Measurements from ENCODE around the gene HTRA1. TPM values are rescaled to one million over a fixed set of nuclear protein-coding genes. Genes with fewer than 3 reads are reported as not detected.

The HTRA1 gene
- polyA plus RNA-seq, 1 donor from 2014 or later: 1.4 TPM

DNA sequence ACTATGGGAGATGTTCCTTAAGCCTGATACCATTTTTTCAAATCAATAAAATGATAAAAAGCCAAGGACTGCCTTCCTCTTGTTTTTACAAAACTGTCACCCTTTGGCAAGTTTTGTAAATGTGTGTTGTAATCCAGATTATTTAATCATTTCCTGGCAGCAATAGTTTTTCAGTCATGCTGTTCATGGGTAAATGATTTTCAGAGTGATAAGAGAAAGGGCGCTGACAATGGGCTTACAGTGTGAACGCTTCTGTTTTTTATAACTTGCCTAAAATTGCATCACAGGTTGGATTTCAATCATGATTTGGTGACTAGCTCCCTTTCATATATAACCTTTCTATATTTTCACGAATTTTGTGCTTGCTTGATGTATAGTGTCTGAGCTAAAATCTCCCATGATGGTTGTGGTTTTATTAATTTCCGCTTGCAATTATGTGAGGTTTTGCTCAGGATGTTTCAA is 80.2 kb downstream of the HTRA1 start:
- H2AFZ ChIP-seq (ENCODE audit: low read depth, low read length): no peak overlapping the region
- H3K4me2 ChIP-seq (ENCODE audit: low read length): no peak overlapping the region
- no peaks in the 10 kb centered on the region for H3F3A ChIP-seq (ENCODE audit: insufficient read depth, low read length, poor library complexity, severe bottlenecking)
- no peak overlapping the region for H3K27ac ChIP-seq (ENCODE audit: low read length)
- no peaks in the 10 kb centered on the region for H3K9me2 ChIP-seq (ENCODE audit: insufficient read depth, low read length)
- no peak overlapping the region for H3K9ac ChIP-seq (ENCODE audit: low read length)
- H3K9me3 ChIP-seq (ENCODE audit: low read length): no peaks in the 10 kb centered on the region
- TF ChIP-seq TAF1 (IDR thresholded peaks at IDR 0.05; ENCODE audit: low read depth): no peak
- no peak overlapping the region for H3K4me3 ChIP-seq (ENCODE audit: low read length)
- no peaks in the 10 kb centered on the region for H4K20me1 ChIP-seq (ENCODE audit: insufficient read depth)
- H3K36me3 ChIP-seq (ENCODE audit: insufficient read depth, low read length): no peaks in the 10 kb centered on the region
- H3K27me3 ChIP-seq (ENCODE audit: insufficient read depth, low read depth, low read length): no peaks in the 10 kb centered on the region
- no peaks in the 10 kb centered on the region for H3K79me2 ChIP-seq (replicated peaks; ENCODE audit: insufficient read depth, low read length)

DNA sequence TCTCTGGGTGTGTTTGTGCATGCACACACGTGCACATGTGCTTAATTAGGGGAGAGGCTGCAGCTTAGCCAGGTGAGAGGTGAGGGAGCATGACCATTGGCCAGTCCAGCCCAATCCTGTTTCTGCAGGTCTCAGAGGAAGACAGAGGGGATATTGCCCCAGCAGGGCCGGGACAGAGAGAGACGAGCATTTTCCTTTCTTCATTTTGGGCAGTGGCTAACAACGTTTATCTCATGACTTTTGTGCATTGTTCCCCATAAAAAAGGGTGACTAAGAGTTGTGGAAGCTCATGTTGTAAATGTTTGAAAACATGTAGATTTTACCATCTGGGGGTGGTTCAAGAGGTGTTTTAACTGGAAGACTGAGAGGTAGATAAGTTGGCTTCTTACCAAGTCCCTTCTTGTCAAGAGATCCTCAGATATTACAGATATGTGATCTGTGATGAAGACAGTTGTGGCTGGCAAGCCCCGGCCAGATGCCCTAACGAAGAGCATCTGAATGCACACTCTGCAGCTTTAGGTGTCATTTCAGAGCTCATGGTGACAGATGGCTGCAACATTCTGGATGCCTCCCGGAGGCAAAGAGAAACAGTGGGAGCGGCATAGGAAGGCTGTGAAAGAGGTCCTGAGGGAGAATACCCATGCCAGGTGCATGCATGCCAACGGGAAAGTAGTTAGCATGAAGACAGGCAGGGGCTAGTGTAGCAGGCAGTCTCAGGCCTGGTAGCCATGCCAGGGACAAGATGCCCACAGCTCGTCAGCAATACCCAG is 82.5 kb downstream of the HTRA1 start:
- Histone ChIP-seq H3K36me3 (ENCODE audit: insufficient read depth, low read length) (no peaks in the 10 kb centered on the region), H3K9ac (ENCODE audit: low read length) (no peak overlapping the region), H3K27me3 (ENCODE audit: insufficient read depth, low read depth, low read length) (no peaks in the 10 kb centered on the region), H3K27ac (ENCODE audit: low read length) (no peak overlapping the region), H3F3A (ENCODE audit: insufficient read depth, low read length, poor library complexity, severe bottlenecking) (no peaks in the 10 kb centered on the region), H3K9me2 (ENCODE audit: insufficient read depth, low read length) (no peaks in the 10 kb centered on the region), H3K9me3 (ENCODE audit: low read length) (no peaks in the 10 kb centered on the region), H3K79me2 (replicated peaks; ENCODE audit: insufficient read depth, low read length) (no peaks in the 10 kb centered on the region), H3K4me2 (ENCODE audit: low read length) (no peak overlapping the region), H4K20me1 (ENCODE audit: insufficient read depth) (no peaks in the 10 kb centered on the region), H3K4me3 (ENCODE audit: low read length) (no peak overlapping the region), H2AFZ (ENCODE audit: low read depth, low read length) (no peak overlapping the region)
- TF ChIP-seq TAF1 (IDR thresholded peaks at IDR 0.05; ENCODE audit: low read depth) (no peak), POLR2AphosphoS5 (IDR thresholded peaks at IDR 0.05) (no peak), EZH2 (IDR thresholded peaks at IDR 0.05; ENCODE audit: borderline replicate concordance, insufficient read depth, low read length, poor library complexity, severe bottlenecking) (no peak), EP300 (conservative IDR thresholded peaks at IDR 0.05; ENCODE audit: poor library complexity, severe bottlenecking) (no peak), SMC3 (conservative IDR thresholded peaks at IDR 0.05; ENCODE audit: poor library complexity) (no peak), MXI1 (conservative IDR thresholded peaks at IDR 0.05; ENCODE audit: poor library complexity, severe bottlenecking) (no peak), RAD21 (conservative IDR thresholded peaks at IDR 0.05) (no peak)
- TF ChIP-seq, protein P1, sequence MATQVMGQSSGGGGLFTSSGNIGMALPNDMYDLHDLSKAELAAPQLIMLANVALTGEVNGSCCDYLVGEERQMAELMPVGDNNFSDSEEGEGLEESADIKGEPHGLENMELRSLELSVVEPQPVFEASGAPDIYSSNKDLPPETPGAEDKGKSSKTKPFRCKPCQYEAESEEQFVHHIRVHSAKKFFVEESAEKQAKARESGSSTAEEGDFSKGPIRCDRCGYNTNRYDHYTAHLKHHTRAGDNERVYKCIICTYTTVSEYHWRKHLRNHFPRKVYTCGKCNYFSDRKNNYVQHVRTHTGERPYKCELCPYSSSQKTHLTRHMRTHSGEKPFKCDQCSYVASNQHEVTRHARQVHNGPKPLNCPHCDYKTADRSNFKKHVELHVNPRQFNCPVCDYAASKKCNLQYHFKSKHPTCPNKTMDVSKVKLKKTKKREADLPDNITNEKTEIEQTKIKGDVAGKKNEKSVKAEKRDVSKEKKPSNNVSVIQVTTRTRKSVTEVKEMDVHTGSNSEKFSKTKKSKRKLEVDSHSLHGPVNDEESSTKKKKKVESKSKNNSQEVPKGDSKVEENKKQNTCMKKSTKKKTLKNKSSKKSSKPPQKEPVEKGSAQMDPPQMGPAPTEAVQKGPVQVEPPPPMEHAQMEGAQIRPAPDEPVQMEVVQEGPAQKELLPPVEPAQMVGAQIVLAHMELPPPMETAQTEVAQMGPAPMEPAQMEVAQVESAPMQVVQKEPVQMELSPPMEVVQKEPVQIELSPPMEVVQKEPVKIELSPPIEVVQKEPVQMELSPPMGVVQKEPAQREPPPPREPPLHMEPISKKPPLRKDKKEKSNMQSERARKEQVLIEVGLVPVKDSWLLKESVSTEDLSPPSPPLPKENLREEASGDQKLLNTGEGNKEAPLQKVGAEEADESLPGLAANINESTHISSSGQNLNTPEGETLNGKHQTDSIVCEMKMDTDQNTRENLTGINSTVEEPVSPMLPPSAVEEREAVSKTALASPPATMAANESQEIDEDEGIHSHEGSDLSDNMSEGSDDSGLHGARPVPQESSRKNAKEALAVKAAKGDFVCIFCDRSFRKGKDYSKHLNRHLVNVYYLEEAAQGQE (IDR thresholded peaks at IDR 0.05; ENCODE audit: borderline replicate concordance): no peak
- TF ChIP-seq, protein P2, sequence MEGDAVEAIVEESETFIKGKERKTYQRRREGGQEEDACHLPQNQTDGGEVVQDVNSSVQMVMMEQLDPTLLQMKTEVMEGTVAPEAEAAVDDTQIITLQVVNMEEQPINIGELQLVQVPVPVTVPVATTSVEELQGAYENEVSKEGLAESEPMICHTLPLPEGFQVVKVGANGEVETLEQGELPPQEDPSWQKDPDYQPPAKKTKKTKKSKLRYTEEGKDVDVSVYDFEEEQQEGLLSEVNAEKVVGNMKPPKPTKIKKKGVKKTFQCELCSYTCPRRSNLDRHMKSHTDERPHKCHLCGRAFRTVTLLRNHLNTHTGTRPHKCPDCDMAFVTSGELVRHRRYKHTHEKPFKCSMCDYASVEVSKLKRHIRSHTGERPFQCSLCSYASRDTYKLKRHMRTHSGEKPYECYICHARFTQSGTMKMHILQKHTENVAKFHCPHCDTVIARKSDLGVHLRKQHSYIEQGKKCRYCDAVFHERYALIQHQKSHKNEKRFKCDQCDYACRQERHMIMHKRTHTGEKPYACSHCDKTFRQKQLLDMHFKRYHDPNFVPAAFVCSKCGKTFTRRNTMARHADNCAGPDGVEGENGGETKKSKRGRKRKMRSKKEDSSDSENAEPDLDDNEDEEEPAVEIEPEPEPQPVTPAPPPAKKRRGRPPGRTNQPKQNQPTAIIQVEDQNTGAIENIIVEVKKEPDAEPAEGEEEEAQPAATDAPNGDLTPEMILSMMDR (IDR thresholded peaks at IDR 0.05; ENCODE audit: poor library complexity, severe bottlenecking): no peak
